ENCODE data around the gene TPST1. TPM values are rescaled to one million over a fixed set of nuclear protein-coding genes. Genes with fewer than 3 reads are reported as not detected.

The TPST1 gene
- polyA plus RNA-seq, 1 donor = 10.8 TPM

- Histone ChIP-seq H3K9me3 (ENCODE audit: control insufficient read depth, low read depth, low read length) (peaks cover 9% of the 10 kb centered on the region), H3K27ac (ENCODE audit: low read length) (no peak overlapping the region), H3K4me3 (ENCODE audit: low read length) (no peak overlapping the region), H3K4me1 (ENCODE audit: control insufficient read depth, insufficient read depth, low read length) (peaks cover 14% of the 10 kb centered on the region), H3K36me3 (ENCODE audit: control insufficient read depth, insufficient read depth, low read length) (no peaks in the 10 kb centered on the region), H3K27me3 (ENCODE audit: control insufficient read depth, insufficient read depth, low read length) (no peaks in the 10 kb centered on the region)
- 100% methylated on average over 1 of the region's 8 CpGs for WGBS (ENCODE audit: insufficient coverage, low lambda C conversion rate)
- no peak for DNase-seq
Observed at GRCh38 chr7:66303454-66304155, 98.5 kb downstream of the TPST1 start.

GRCh38 chr7:66304536-66304935, 99.4 kb downstream of the TPST1 start:
- H3K27ac ChIP-seq (ENCODE audit: low read length) = no peak overlapping the region
- H3K4me3 ChIP-seq (ENCODE audit: low read length) = no peak overlapping the region
- no peaks in the 10 kb centered on the region for H3K36me3 ChIP-seq (ENCODE audit: control insufficient read depth, insufficient read depth, low read length)
- 100% methylated on average over 1 of the region's 4 CpGs for WGBS (ENCODE audit: insufficient coverage, low lambda C conversion rate)
- DNase-seq = no peak
- peaks cover 4% of the 10 kb centered on the region for H3K9me3 ChIP-seq (ENCODE audit: control insufficient read depth, low read depth, low read length)
- peaks cover 17% of the 10 kb centered on the region for H3K4me1 ChIP-seq (ENCODE audit: control insufficient read depth, insufficient read depth, low read length)
- H3K27me3 ChIP-seq (ENCODE audit: control insufficient read depth, insufficient read depth, low read length) = no peaks in the 10 kb centered on the region

GRCh38 chr7:66306243-66306642, 101.1 kb downstream of the TPST1 start:
- peaks cover 20% of the 10 kb centered on the region for H3K4me1 ChIP-seq (ENCODE audit: control insufficient read depth, insufficient read depth, low read length)
- no peak overlapping the region for H3K4me3 ChIP-seq (ENCODE audit: low read length)
- DNase-seq = no peak
- no peaks in the 10 kb centered on the region for H3K9me3 ChIP-seq (ENCODE audit: control insufficient read depth, low read depth, low read length)
- no peak overlapping the region for H3K27ac ChIP-seq (ENCODE audit: low read length)
- WGBS (ENCODE audit: insufficient coverage, low lambda C conversion rate) = 50% methylated on average over 1 of the region's 2 CpGs
- H3K27me3 ChIP-seq (ENCODE audit: control insufficient read depth, insufficient read depth, low read length) = no peaks in the 10 kb centered on the region
- no peaks in the 10 kb centered on the region for H3K36me3 ChIP-seq (ENCODE audit: control insufficient read depth, insufficient read depth, low read length)

- H3K4me3 ChIP-seq (ENCODE audit: low read length) = no peak overlapping the region
- H3K4me1 ChIP-seq (ENCODE audit: control insufficient read depth, insufficient read depth, low read length) = peaks cover 20% of the 10 kb centered on the region
- no CpG with 5 or more reads among the region's 5 CpGs for WGBS (ENCODE audit: insufficient coverage, low lambda C conversion rate)
- H3K27ac ChIP-seq (ENCODE audit: low read length) = peak overlapping the region; percentile 85
- no peaks in the 10 kb centered on the region for H3K36me3 ChIP-seq (ENCODE audit: control insufficient read depth, insufficient read depth, low read length)
- H3K27me3 ChIP-seq (ENCODE audit: control insufficient read depth, insufficient read depth, low read length) = no peaks in the 10 kb centered on the region
- peak; percentile 74 to 89 for DNase-seq
- no peaks in the 10 kb centered on the region for H3K9me3 ChIP-seq (ENCODE audit: control insufficient read depth, low read depth, low read length)
Observed at GRCh38 chr7:66307591-66308215, 102.6 kb downstream of the TPST1 start.

DNA sequence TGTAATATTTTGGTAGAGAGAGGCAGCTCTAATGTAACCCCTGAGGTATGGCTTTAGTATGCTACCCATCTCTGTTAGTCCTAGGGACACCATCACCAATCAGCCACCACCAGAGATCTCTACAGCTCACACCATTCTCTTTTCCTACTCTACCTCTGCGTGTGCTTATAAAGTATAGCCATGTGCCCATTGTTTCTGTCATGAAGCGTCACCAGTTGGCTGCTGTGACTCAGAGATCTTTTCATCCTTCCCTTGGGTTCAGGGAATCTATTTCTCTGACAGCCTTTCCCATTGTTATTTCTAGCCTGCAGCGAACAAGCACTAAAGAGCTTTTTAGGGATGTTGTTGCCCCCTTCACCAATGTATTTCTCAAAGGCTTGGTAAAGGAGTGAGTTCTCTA, 103.3 kb downstream of the TPST1 start:
- Histone ChIP-seq H3K27me3 (ENCODE audit: control insufficient read depth, insufficient read depth, low read length) (no peaks in the 10 kb centered on the region), H3K4me1 (ENCODE audit: control insufficient read depth, insufficient read depth, low read length) (peaks cover 18% of the 10 kb centered on the region), H3K27ac (ENCODE audit: low read length) (peak overlapping the region; percentile 85), H3K4me3 (ENCODE audit: low read length) (no peak overlapping the region), H3K9me3 (ENCODE audit: control insufficient read depth, low read depth, low read length) (no peaks in the 10 kb centered on the region), H3K36me3 (ENCODE audit: control insufficient read depth, insufficient read depth, low read length) (no peaks in the 10 kb centered on the region)
- no peak for DNase-seq
- WGBS (ENCODE audit: insufficient coverage, low lambda C conversion rate) = 90% methylated on average over 2 of the region's 3 CpGs

- H3K4me3 ChIP-seq (ENCODE audit: low read length) = no peak overlapping the region
- H3K9me3 ChIP-seq (ENCODE audit: control insufficient read depth, low read depth, low read length) = no peaks in the 10 kb centered on the region
- WGBS (ENCODE audit: insufficient coverage, low lambda C conversion rate) = no CpG with 5 or more reads among the region's 2 CpGs
- H3K27ac ChIP-seq (ENCODE audit: low read length) = no peak overlapping the region
- H3K27me3 ChIP-seq (ENCODE audit: control insufficient read depth, insufficient read depth, low read length) = no peaks in the 10 kb centered on the region
- no peaks in the 10 kb centered on the region for H3K36me3 ChIP-seq (ENCODE audit: control insufficient read depth, insufficient read depth, low read length)
- H3K4me1 ChIP-seq (ENCODE audit: control insufficient read depth, insufficient read depth, low read length) = peaks cover 18% of the 10 kb centered on the region
- no peak for DNase-seq
Observed at GRCh38 chr7:66310620-66311019, 105.5 kb downstream of the TPST1 start.

DNA sequence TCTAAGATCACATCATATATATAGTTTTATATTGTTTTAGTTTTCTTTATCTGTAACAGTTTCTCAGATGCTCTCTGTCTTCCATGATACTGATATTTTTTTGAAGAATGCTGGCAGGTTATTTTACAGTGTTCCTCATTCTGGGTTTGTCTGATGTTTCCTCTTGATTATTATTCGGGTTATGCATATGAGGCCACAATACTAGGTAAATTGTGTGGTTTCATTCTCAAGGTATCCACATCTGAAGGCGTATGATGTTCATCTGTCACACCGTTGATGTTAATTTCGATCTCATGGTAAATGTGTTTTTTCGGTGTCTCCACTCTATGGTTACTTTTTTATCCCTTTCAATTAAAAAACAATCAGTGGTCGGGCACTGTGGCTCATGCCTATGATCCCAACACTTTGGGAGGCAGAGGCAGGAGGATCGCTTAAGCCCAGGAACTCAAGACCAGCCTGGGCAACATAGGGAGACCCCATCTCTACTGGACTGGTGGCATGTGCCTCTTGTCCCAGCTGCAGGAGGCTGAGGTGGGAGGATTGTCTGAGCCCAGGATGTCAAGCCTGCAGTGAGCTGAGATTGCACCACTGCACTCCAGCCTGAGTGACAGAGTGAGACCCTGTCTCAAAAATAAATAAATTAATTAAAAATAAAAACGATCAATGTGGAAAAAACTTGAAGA, 108.9 kb downstream of the TPST1 start:
- 100% methylated on average over 3 of the region's 8 CpGs for WGBS (ENCODE audit: insufficient coverage, low lambda C conversion rate)
- no peaks in the 10 kb centered on the region for H3K36me3 ChIP-seq (ENCODE audit: control insufficient read depth, insufficient read depth, low read length)

DNA sequence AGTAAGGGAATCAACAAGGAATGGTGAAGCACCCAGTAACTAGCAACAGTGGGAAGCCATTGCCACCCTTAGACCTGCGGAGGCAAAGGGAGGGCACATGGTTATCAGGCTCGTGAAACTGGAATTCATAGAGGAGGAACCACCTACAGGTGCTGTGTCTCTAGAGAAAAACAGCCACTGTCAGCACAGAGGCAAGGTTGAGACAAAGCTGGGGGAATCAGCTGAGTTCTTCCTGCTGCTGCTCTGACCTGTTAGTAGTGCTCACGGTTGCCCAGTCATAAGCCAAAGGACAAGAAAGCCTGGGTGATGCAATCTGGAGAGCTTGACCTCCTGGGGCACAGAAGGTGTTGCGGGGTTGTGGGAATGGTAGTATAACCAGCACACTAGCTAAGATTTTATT, 110.1 kb downstream of the TPST1 start:
- peak; percentile 42 to 64 for DNase-seq
- Histone ChIP-seq H3K27me3 (ENCODE audit: control insufficient read depth, insufficient read depth, low read length) (no peaks in the 10 kb centered on the region), H3K27ac (ENCODE audit: low read length) (peak overlapping the region; percentile 74), H3K36me3 (ENCODE audit: control insufficient read depth, insufficient read depth, low read length) (no peaks in the 10 kb centered on the region), H3K4me1 (ENCODE audit: control insufficient read depth, insufficient read depth, low read length) (no peaks in the 10 kb centered on the region), H3K9me3 (ENCODE audit: control insufficient read depth, low read depth, low read length) (peaks cover 4% of the 10 kb centered on the region), H3K4me3 (ENCODE audit: low read length) (no peak overlapping the region)
- no CpG with 5 or more reads among the region's 4 CpGs for WGBS (ENCODE audit: insufficient coverage, low lambda C conversion rate)

More for the DNA sequence above, 108.9 kb downstream of the TPST1 start:
- Histone ChIP-seq H3K9me3 (ENCODE audit: control insufficient read depth, low read depth, low read length) (no peaks in the 10 kb centered on the region), H3K4me1 (ENCODE audit: control insufficient read depth, insufficient read depth, low read length) (peaks cover 6% of the 10 kb centered on the region), H3K27me3 (ENCODE audit: control insufficient read depth, insufficient read depth, low read length) (no peaks in the 10 kb centered on the region), H3K27ac (ENCODE audit: low read length) (no peak overlapping the region), H3K4me3 (ENCODE audit: low read length) (no peak overlapping the region)
- DNase-seq = no peak

- H3K36me3 ChIP-seq (ENCODE audit: control insufficient read depth, insufficient read depth, low read length) = no peaks in the 10 kb centered on the region
- DNase-seq = no peak
- 100% methylated on average over 1 of the region's 1 CpG for WGBS (ENCODE audit: insufficient coverage, low lambda C conversion rate)
- no peaks in the 10 kb centered on the region for H3K27me3 ChIP-seq (ENCODE audit: control insufficient read depth, insufficient read depth, low read length)
- H3K27ac ChIP-seq (ENCODE audit: low read length) = no peak overlapping the region
- no peaks in the 10 kb centered on the region for H3K4me1 ChIP-seq (ENCODE audit: control insufficient read depth, insufficient read depth, low read length)
- H3K9me3 ChIP-seq (ENCODE audit: control insufficient read depth, low read depth, low read length) = peaks cover 11% of the 10 kb centered on the region
- H3K4me3 ChIP-seq (ENCODE audit: low read length) = no peak overlapping the region
Observed at GRCh38 chr7:66319407-66319979, 114.4 kb downstream of the TPST1 start.

DNA sequence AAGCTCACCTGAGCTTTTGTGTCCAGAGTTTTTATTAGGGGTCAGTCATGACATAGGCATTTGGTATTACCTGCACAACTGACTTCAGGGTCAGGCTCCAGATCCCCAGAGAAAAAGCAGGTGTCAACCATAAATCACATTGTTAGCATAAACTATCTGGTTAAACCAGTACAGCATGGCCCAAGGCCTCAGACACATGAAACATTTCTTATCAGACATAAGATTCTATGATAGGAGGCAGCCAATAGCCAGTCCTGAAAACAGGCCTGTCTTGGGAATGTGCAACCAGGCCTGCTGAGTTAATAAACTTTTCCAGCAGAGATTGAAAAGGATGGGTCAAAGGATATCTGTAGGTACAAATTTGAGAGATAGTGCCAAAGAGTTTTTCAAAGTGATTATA, 116.1 kb downstream of the TPST1 start:
- Histone ChIP-seq H3K4me1 (ENCODE audit: control insufficient read depth, insufficient read depth, low read length) (no peaks in the 10 kb centered on the region), H3K27me3 (ENCODE audit: control insufficient read depth, insufficient read depth, low read length) (no peaks in the 10 kb centered on the region), H3K36me3 (ENCODE audit: control insufficient read depth, insufficient read depth, low read length) (no peaks in the 10 kb centered on the region), H3K27ac (ENCODE audit: low read length) (peak overlapping the region; percentile 14), H3K9me3 (ENCODE audit: control insufficient read depth, low read depth, low read length) (peaks cover 11% of the 10 kb centered on the region), H3K4me3 (ENCODE audit: low read length) (no peak overlapping the region)
- DNase-seq = peak in 1 of 2 donors; percentile 20
